HG02973 (cell line): Measurements from ENCODE around the gene SDK2.

Source experiments
- ATAC-seq: cut with Tn5 transposase; IDR thresholded peaks from one replicate; pipeline ENCODE4 v1.9.1; 2021; ENCODE audit warnings: moderate library complexity; ENCODE audit not compliant: unreplicated experiment

SDK2 gene

GRCh38 chr17:73379826-73380225 lies 264.4 kb downstream of the SDK2 start:
- ATAC-seq, result no peak

GRCh38 chr17:73378974-73379470 lies 265.2 kb downstream of the SDK2 start:
- ATAC-seq, result no peak

GRCh38 chr17:73376636-73377035 lies 267.6 kb downstream of the SDK2 start:
- ATAC-seq, result no peak

- ATAC-seq, result no peak
Observed at GRCh38 chr17:73376152-73376551, 268.1 kb downstream of the SDK2 start.

- no peak for ATAC-seq
Observed at GRCh38 chr17:73371836-73372235, 272.4 kb downstream of the SDK2 start.

GRCh38 chr17:73371285-73371684 lies 273.0 kb downstream of the SDK2 start:
- ATAC-seq, result no peak

GRCh38 chr17:73369817-73370490 lies 274.3 kb downstream of the SDK2 start:
- peak; percentile 71 for ATAC-seq

GRCh38 chr17:73369111-73369521 lies 275.1 kb downstream of the SDK2 start:
- no peak for ATAC-seq

- no peak for ATAC-seq
Observed at GRCh38 chr17:73368085-73368631, 276.1 kb downstream of the SDK2 start.

- ATAC-seq, result no peak
Observed at GRCh38 chr17:73365906-73366623, 278.2 kb downstream of the SDK2 start.

- ATAC-seq, result no peak
Observed at GRCh38 chr17:73365301-73365874, 278.9 kb downstream of the SDK2 start.

- no peak for ATAC-seq
Observed at GRCh38 chr17:73364155-73364522, 280.1 kb downstream of the SDK2 start.

GRCh38 chr17:73363442-73364154 lies 280.6 kb downstream of the SDK2 start:
- no peak for ATAC-seq

GRCh38 chr17:73362697-73363096 lies 281.5 kb downstream of the SDK2 start:
- no peak for ATAC-seq

GRCh38 chr17:73360961-73361761 lies 283.1 kb downstream of the SDK2 start:
- ATAC-seq, result no peak

GRCh38 chr17:73359987-73360410 lies 284.2 kb downstream of the SDK2 start:
- ATAC-seq, result no peak

GRCh38 chr17:73359352-73359751 lies 284.9 kb downstream of the SDK2 start:
- ATAC-seq, result no peak

GRCh38 chr17:73358668-73359067 lies 285.6 kb downstream of the SDK2 start:
- ATAC-seq, result no peak

- ATAC-seq, result no peak
Observed at GRCh38 chr17:73357981-73358380, 286.3 kb downstream of the SDK2 start.

- no peak for ATAC-seq
Observed at GRCh38 chr17:73357318-73357717, 286.9 kb downstream of the SDK2 start.
